Omental fat pad (tissue), 4 donors: ENCODE data around the gene ZMIZ1. TPM values are rescaled to one million over a fixed set of nuclear protein-coding genes. Genes with fewer than 3 reads are reported as not detected.

Experiments
- ATAC-seq: fragments of 150-250 bp; one replicate; pipeline ENCODE4 v1.9.1; 2016; ENCODE audit warnings: mild to moderate bottlenecking, moderate library complexity; ENCODE audit not compliant: low FRiP score
- DNase-seq: peaks from one replicate; pipeline ENCODE4 v3.0.0-alpha.2; 2019; ENCODE audit warnings: low spot score
- total RNA-seq, 4 donors: library from RNA; depleted of rRNA; stranded (reverse); fragments of >200 nt; gene quantifications; one replicate each; pipeline ENCODE4 v1.1.0, GENCODE V29; 2016
- TF ChIP-seq, protein P1 (sequence below), 3 donors: fragments of 450-650 bp; IDR thresholded peaks; one replicate each; pipeline ENCODE4 v1.5.1; 2016 to 2017; ENCODE audit warnings: antibody characterized with exemption in 3 of 3, mild to moderate bottlenecking in 3 of 3, moderate library complexity in 2 of 3

Gene ZMIZ1
- total RNA-seq, 4 donors from 2014 or later, result 24.2 to 64.8 (median 43.1) TPM

DNA sequence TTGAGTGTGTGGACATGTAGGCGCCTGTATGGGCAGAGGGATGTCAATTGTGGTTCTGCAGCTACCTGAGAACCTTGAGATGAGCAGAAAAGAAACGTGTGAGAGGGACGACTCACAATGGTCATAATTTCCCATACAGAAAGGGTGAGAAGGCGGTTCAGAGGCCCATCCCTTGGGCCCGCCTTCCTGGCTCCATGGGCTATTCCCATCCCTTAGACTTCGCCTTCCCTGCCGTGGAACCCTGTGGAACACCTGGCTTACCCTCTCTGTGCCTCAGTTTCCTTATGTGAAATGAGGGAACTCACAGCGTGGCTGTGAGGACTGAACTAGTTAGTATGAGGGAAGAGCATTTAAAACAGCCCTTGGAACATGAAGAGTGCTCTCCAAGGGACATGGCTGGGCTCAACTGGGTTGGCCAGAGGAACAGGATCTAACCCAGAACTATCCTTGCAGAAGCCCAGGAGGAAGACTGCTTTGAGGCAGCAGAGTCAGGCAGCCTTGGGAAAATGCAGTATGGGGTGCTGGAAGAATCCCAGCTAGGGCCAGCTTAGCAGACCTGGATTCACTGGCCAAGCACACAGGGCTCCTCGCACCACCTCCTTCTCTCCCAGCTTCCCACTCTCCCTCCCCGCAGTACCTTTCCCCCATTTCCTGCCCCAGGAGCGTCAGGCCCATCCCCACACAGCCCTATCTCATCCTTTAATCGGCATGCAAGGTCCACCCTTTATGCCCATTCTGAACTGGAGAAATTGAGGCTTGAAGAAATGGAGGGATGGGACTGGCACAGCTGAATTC lies 11.1 kb upstream of the ZMIZ1 start:
- ATAC-seq (no peak), DNase-seq (no peak)

DNA sequence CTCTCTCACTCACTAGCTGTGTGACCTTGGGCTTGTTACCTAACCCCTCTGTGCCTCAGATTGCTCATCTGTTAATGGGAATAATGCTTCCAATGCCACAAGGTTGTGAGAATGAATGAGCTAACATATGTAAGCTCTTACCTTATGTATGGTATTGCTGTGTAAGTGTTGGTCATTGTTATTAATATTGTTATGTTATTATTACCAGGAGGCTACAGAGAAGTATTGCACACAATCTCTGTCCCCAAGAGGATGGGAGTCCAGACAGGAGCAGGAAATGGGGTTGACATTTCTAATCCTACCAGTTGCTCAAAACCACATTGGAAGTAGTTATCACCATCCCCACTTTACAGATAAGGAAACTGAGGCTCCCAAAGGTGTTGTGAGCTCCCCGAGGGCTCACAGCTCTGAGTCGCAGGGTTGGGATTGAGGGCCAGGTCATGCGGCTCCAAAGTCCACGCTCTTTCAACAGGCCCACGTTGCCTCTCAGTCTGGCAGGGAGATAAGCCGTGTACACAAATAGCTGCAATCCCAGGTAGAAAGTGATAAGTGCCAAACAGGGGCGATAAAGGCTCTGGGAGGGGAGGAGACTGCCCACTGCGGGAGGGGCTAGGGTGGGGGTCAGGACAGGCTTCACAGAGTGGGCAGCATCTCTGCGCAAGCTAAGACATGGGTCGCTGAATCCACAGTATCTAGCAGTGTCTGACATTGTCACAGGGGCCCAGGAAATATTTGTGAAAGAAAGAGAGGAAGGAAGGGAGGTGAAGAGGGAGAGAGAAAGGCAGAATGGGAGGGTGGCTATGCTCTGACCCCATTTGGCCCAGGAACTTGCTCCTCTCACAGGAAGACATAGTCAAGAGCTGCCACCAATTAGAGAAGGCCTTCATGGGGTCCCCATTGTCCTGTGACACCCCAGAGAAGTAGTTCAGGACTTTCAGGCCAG lies 9.6 kb upstream of the ZMIZ1 start:
- ATAC-seq (no peak), DNase-seq (no peak)
- TF ChIP-seq, protein P1, sequence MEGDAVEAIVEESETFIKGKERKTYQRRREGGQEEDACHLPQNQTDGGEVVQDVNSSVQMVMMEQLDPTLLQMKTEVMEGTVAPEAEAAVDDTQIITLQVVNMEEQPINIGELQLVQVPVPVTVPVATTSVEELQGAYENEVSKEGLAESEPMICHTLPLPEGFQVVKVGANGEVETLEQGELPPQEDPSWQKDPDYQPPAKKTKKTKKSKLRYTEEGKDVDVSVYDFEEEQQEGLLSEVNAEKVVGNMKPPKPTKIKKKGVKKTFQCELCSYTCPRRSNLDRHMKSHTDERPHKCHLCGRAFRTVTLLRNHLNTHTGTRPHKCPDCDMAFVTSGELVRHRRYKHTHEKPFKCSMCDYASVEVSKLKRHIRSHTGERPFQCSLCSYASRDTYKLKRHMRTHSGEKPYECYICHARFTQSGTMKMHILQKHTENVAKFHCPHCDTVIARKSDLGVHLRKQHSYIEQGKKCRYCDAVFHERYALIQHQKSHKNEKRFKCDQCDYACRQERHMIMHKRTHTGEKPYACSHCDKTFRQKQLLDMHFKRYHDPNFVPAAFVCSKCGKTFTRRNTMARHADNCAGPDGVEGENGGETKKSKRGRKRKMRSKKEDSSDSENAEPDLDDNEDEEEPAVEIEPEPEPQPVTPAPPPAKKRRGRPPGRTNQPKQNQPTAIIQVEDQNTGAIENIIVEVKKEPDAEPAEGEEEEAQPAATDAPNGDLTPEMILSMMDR (IDR thresholded peaks at IDR 0.05), result no peak

More for the DNA sequence above, 11.1 kb upstream of the ZMIZ1 start:
- TF ChIP-seq, protein P1 (IDR thresholded peaks at IDR 0.05), result no peak

DNA sequence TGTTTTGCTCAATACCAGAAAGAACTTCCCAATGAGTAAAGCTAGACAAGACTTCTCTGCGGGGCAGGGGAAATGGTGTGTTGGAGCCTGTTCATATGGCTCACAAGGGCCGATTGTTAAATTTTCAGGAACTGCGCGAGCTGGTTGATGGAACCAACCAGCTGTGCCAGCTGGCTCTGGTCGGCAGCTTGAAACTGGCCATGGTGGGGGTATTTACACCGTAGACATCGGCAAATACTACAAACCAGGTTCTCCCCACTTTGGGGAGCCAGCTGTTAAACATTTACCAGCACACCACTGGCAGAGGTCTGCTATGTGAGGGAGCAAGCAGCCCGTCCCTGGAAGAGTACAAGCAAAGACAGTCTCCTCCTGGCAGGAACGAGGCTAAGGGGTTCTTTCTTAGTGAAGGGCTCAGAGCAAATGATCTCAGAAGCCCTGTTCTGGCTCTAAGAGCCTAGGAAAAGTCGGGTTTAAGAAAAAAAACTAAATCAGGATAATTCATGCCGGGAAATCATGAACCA lies 8.8 kb upstream of the ZMIZ1 start:
- DNase-seq (no peak), ATAC-seq (no peak)
- TF ChIP-seq, protein P1 (IDR thresholded peaks at IDR 0.05), result no peak

DNA sequence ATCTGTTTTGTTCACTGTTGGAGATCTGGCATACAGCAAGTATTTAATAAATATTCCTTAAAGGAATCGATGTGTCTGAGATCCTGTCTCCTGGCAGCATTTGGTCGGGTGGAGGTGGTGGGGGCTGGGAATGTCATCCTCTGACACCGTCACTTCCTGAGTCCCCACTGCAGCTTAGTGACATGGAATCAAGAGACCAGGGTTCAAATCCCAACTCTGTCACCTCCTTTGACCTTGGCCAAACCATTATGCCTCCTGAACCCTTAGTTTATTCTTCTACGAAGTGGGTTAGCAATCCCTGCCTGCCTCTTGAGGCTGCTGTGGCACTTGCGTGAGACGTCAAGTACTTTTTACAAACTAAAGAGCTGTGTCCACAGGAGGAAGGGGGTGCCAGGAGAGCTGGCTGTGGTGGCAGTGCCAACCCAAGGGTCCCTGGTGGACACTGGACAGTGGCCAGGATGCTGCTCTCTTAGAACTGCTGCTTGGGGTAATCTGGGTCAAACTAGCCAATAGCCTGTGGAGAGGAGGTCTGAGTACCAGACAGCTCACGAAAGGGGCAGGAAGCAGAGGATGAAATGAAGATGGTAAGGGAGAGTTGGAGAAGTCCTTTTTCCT lies 8.0 kb upstream of the ZMIZ1 start:
- no peak for DNase-seq
- TF ChIP-seq, protein P1 (IDR thresholded peaks at IDR 0.05), result no peak
- ATAC-seq, result no peak

DNA sequence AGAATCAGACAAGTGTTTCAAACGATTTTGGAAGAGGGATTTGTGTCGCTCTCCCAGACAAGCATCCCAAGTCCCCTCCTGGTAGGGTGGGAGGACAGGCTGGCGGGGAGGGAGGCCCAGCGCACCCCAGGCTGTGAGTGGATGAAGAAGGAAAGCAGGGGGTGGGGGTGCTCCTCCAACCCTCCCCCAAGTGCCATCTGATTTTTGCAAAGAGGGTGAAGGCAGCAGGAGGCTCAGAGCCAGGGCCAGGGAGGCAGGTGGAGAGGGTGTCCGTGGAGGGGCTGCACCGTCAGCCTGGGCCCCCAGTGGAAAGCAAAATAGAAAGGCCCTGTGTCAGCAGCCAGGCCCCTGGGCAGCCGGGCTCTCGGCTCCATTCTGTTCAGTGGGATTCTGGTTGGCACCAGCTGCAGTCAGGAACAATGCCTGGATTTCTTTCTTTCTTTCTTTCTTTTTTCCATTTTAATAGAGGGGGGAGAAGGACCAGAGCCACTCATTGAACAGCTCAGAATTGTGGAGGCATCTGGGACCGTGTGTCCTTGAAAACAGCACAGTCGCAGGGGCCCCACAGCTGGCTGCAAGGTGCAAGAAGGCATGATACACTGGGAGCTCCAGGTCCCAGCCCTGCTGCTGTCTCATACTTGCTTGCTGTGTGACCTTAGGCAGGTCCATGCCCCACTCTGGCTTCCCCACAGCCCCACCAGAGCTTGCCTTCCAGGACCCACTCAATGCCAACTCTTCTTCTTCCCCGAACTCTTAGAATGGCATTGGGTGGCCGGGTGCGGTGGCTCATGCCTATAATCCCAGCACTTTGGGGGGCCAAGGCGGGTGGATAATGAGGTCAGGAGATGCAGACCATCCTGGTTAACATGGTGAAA lies 7.1 kb upstream of the ZMIZ1 start:
- no peak for DNase-seq
- ATAC-seq, result no peak
- TF ChIP-seq, protein P1 (IDR thresholded peaks at IDR 0.05), result no peak

DNA sequence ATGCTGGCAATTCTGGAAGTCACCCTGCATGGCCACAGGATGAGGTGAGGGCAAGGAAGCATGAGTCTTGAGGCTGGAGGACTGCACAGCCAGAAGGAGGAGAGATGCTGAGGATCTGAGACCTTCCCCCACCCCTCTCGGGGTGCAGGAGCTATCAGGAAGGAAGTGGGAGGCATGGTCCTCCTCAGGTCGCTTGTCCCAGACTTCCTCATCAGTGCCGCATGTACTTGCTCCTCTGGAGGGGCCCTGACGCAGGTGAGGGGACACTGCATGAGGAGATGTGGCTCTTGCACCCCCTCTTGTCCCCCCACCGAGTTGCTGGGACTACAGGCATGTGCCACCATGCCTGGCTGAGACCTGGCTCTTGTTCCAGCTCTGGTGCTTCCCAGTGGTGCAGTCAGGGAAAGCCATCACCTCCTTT lies 5.7 kb upstream of the ZMIZ1 start:
- DNase-seq (no peak), ATAC-seq (no peak)
- TF ChIP-seq, protein P1 (IDR thresholded peaks at IDR 0.05), result no peak
